NCI-H1694 treated with DMSO at 0.1 percent for 48 hours (cell line): ENCODE data around the gene REN.

ENCODE experiments used
- DNase-seq: peaks from one replicate; lab custom pipeline; 2025; lab: John Stamatoyannopoulos, UW

Gene REN

DNA sequence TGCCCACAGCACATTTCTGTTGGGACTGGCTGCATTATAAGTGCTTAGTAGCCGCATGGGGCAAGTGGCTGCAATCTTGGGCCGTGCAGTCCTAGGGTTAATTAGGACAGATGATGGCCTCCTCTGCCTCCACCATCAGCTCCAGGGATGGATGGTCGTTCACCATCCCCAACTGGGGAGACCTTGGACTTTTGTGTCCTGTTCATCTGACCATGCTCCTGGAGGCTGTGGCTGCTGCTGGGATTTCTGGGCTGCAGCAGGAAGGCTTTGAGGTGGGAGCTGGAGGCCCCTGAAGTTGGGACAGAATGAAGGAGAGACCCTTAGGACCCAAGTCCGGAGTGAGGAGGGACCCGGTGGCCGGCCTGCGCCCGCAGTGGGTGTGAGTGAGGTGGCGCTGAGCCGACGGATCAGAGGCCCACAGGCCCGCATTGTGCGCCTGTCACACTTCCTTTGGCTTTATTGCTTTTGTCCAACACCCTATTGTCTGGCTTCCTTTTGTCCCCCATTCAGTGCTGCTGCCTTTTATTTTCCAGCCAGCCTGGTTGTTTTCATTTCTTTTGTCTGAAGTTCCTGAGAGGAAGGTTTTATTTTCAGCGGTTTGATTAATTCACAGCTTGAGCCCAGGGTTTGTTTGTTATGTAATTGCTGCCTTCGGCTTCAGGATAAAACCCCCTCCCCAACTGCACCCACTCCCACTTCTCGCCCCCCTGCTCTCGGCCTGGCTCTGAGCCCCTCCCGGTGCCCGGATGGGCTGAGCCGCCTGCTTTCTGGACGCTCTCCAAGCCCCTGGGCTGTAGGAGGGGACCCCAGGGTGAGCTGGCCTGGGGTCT, 57.6 kb downstream of the REN start:
- DNase-seq: no peak

DNA sequence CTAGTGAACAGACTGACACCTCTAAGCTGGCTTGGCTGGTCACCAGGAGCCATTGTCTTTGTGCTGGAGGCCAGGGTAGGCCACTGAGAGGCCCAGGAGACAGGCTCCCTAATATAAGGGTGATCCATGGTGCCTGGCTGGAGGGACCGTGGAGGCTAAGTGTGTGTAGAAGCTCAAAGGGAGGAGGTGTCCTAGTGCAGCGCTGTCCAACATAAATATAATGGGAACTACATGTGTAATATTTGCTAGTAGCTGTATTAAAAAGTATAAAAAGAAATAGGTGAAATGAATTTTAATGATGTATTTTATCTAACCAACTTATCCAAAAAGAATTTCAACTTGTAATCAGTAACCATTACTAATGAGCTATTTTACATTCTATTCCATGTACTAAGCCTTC, 58.2 kb downstream of the REN start:
- no peak for DNase-seq

DNA sequence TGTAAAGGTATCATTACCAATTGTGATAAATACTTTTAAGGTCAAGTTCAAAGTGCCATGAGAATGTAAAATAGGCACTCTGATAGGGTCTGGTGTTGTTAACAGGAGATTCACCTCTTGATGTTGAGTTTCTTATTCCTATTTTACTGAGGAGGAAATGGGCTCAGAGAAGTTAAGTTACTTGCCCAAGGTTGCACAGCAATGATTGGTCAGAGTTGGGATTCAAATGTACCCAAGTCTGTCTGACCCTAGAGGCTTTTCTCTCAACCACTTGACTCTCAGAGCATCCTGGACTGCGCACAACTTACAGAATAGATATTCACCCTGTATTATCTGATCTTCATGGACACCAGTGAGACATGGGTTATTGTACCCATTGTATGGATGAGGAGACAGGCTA, 59.3 kb downstream of the REN start:
- no peak for DNase-seq

DNA sequence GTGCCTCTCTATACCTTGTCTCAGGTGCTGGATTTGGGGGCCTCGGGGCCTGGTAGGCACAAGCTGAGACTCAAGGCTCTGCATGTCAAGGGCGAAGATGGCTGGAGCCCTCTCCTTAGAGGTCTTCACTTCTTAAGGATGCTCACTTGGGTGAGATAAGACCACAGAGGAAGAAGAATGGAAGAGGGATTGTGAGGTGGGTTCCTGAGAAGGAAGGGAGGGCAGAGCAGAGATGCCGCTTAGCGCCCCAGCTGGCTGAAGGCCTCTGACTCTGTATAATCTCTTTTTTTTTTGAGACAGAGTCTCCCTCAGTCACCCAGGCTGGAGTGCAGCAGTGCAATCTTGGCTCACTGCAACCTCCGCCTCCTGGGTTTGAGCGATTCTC, 61.0 kb downstream of the REN start:
- DNase-seq: no peak
